Measurements from ENCODE around the gene DPYSL4.

DPYSL4 gene

GRCh38 chr10:132197271-132198067 lies 10.7 kb downstream of the DPYSL4 start:
- DNase-seq, result no peak

DNA sequence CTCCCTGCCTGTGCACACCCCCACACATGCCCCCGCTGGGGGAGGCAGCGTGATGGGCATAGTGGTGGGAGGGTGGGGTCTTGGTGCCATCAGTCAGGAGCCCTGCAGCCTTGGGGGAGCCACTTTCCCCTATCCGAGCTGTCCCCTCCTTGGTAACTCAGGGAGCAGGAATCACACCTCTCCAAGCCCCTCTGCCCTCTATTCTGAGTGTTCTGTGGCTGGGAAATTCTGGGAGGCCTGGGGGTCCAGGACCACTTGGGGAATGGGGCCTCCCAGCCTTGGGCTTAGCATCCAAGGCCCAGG lies 11.3 kb downstream of the DPYSL4 start:
- DNase-seq, result no peak

GRCh38 chr10:132198381-132199181 lies 11.8 kb downstream of the DPYSL4 start:
- DNase-seq, result no peak

GRCh38 chr10:132199268-132199853 lies 12.6 kb downstream of the DPYSL4 start:
- no peak for DNase-seq

GRCh38 chr10:132199854-132200311 lies 13.1 kb downstream of the DPYSL4 start:
- no peak for DNase-seq

DNA sequence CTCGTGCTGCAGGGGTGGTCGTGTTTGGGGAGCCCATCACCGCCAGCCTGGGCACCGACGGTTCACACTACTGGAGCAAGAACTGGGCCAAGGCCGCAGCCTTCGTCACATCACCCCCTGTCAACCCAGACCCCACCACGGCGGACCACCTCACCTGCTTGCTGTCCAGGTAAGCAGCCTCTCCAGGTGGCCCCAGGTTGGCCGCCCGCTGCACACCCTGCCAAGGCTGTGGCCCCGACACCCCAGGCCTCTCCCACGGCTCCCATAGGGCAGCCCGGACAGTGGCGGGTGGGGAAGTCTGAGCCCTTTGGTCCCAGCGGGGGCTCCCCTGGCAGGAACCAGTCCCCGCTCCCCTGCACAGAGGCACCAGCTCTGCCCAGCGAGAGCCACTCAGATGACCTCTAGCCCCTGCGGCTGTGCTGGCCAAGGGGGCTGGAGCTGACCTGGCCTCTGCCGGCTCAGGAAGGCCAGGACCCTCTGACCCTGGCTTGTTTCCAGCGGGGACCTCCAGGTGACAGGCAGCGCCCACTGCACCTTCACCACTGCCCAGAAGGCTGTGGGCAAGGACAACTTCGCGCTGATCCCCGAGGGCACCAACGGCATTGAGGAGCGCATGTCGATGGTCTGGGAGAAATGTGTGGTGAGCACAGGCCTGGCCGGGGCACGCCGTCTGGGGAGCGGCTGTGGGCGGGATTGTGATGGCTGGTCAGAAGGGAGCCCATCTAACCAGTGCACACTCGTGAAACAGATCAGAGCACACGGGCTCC lies 13.8 kb downstream of the DPYSL4 start:
- no peak for DNase-seq

DNA sequence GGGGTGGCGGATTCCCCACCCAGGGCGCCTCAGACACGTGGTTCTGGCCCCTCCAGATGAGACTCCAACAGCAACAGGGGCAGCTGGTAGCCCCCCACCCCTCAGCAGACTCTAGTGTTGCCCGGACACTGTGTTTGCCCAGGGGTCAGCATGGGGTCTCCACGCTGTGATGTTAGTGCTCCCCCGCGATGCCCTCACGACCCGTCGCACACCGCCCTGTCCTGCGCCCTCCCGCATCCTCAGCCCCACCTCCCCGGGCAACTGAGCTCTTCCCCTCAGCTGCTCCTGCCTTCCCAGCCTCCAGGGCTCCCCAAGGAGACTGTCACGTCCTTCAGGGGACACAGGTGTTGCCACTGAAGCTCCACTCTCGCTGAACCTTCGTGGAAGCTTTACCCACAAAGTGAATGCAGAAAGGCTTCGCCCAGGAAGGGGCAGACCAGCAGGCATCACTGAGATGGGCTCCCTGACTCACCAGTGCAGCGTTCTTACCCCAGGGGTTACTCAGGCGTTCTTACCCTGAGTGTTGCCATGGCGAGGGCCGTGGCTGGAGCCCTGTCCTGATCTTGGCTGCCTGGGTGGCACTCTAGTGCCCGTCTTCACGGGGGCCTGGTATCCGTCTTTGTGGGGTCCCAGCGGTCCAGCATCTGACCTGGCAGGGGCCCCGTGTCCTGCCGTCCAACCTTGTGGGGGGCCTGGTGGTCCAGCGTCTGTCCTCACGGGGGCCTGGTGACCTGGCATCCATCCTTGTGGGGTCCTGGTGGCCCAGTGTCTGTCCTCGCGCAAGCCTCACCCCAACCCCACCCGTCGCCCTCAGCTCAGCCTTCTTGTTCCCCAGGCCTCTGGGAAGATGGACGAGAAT lies 14.6 kb downstream of the DPYSL4 start:
- no peak for DNase-seq

DNA sequence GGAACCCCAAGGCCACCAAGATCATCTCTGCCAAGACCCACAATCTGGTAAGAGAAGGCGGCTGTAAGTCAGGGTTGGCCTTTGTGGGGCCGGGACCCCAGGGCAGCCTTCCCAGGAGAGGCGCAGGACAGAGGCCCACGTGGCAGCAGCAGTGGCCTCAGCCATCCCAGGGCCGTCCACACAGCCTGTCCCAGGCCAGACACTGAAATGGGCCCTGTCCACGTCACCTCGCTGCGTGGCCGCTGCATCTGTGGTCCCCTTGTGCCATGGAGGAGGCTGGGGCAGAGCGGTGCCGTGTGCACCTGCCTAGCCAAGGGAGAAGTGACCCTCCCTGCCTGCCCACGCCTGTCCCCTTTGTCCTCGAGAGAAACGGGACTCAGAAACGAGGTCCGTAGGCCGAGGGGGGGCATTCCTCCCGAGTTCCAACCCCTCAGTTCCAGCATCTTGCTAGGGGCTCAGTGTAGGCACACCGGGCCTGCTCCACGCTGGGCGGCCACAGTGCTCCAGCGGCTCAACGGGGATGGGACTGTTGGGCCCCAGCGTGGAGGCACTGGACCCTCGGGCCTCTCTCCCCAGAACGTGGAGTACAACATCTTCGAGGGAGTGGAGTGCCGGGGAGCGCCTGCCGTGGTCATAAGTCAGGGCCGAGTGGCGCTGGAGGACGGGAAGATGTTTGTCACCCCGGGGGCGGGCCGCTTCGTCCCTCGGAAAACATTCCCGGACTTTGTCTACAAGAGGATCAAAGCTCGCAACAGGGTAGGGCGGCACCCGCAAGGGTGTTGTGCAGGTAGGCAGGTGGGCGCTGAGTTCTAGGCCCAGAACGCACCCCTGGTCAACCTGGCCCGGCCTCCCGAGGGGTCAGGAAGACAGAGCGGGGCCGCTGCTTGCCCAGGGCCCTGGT lies 15.6 kb downstream of the DPYSL4 start:
- no peak for DNase-seq

DNA sequence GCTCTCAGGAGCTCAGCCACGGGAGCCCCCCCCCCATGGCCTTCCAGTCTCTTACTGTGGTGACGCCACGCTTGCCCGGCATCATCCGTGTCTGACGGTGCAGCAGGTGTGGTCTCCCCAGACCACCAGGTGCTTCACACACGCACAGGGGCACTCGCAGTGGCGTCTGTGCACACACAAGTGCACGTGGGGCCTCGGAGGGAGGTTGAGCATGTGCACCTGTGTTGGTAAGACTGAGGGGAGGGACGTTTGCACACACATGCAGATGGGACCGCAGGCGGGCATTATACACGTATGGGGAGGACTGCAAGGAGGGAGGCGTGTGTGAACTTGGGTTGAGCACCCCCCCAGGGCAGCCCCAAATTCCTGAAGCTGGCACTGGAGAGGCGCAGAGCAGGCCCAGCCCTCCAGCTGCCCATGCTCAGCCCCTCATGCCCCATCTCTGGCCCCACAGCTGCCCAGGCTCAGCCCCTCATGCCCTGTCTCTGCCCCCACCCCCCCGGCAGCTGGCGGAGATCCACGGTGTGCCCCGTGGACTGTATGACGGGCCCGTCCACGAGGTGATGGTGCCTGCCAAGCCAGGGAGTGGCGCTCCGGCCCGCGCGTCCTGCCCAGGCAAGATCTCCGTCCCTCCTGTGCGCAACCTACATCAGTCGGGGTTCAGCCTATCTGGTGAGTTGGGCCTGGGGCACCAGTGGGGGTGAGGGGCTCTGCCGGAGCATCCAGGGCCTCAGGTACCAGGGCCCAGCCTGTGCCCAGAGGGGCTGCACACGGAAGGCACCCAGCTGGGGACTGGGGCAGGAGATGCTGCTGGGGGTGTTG lies 16.7 kb downstream of the DPYSL4 start:
- no peak for DNase-seq

- no peak for DNase-seq
Measured at GRCh38 chr10:132204078-132204780, 17.5 kb downstream of the DPYSL4 start.

- no peak for DNase-seq
Measured at GRCh38 chr10:132204781-132205473, 18.2 kb downstream of the DPYSL4 start.

DNA sequence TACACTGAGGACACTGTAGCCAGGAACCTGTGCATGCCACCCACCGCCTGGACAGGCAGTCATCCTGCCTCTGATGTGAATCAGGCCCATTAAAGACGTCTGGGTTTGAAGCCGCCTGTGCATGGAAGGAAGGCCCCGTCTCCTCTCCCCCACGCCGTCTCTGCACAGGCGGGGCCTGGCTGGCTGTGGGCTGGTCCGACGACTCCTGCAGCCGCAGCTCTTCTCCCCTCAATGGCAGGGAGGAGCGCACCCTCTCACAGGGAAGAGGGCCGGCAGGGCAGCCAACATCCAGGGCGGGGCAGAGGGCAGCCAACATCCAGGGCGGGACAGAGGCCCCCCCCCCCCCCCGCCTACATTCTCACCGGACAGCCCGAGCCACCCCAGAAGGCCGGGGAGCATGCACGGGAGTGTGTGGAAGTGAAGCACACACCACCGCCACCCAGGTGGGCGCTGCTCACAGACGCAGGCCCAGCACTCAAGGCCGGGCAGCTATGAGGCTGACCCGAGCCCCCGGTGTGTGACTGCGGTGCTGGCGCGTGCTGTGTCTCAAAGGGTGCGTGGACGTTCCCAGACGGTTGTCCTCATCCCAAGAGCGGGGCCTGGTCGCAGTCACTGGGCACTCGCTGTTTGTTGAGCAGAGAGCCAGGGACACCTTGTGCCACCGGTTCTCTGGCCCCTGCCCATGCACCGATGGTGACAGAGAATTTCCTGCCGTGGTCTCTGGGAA lies 19.1 kb downstream of the DPYSL4 start:
- no peak for DNase-seq

DNA sequence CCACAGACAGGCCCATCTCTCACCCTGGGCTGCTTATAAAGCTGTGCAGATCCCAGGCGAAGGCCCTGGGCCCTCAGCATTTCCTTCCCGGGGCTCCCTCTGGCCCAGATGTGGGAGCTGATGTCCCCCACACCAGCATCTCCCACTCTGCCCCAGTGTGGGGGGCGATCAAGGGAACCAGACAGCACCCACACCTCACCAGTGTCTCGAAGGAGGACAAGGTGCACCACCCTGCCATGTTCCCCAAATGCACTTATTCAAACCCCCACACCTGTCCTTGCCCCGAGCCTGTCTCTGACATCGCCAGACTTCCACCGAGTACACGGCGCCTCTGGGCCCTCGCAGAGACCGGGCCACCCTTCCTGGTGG lies 19.6 kb downstream of the DPYSL4 start:
- no peak for DNase-seq

GRCh38 chr10:132206806-132207535 lies 20.2 kb downstream of the DPYSL4 start:
- DNase-seq, result no peak

DNA sequence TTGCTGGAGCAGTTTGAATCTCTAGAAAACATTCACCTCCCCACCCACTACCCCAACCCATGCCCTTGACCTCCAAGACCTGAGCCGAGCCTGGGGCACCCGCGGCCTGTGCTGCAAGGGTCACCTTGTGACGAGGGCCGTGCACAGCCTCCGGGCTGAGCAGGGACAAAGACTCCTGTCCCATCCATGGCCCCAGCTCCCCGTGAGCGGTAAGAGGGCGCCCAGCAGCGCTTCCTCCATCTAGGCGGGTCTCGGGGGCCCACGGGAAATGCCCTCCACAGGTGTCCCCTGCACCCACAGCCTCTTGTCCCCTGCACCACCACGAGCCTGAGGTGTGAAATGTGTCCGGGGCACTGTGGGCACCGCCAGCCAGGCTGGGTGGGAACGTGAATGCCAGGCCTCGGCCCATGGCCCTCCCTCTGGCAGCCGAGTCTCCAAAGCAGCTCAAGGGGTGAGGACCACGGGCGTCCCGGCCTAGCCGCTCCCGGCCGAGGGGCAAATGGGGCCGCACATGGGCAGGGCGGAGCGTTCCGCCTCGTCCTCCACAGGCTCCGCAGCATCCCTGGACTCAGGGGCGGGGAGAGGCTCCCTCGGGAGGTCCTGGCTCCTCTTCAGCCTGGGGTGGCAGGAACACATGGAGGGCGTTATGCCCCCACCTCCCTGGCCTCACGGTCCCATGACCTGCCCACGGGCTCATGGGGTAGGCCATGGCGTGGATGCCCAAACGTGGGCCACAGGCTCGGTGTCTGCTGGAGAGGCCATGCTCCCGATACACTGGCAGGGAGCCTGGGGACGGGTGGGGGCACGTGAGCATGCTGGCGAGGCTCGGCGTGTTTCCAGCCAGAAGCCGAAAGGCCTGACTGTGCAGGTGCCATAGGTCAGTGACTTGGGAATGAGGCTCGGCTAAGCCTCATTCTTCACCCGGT lies 21.1 kb downstream of the DPYSL4 start:
- no peak for DNase-seq

DNA sequence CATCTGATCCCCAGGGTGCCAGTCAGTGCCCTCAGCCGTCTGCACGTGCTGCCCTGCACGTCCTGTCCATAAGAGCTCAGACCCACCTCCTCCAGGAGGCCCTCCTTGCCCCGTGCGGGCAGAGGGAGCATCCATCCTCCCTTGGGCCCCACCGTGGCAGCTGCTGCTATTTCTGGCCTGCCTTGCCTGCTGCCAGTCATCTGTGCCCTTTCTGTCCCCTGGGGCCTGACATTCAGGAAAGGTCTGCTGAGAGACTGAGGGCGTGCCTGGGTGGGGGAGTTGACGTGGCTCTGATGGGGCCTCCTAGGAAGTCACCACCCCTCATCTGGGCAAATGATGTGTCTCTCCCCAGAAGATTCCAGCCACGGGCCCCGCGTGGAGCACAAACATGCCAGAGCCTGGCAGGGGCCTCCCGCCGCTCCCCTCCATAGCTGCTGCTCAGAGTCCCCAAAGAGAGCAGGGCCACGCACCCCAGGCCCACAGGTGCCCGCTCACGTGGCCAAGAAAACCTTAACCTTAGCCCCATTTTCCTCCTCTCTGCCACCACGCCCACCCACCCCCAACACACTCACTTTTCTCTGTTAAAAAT lies 21.8 kb downstream of the DPYSL4 start:
- no peak for DNase-seq
